ENCODE data around the gene PATJ.
"Not testable (repeated sequence)": the region's sequence is repeated elsewhere in the genome, so short reads cannot be mapped to it uniquely, and the experiment has no call there.

The PATJ gene

GRCh38 chr1:62180639-62181038, 438.4 kb downstream of the PATJ start:
- no peak for TF ChIP-seq CTCF (IDR thresholded peaks at IDR 0.05; ENCODE audit: extremely low read depth, insufficient read depth, missing control alignments)
- in situ Hi-C loops (cut with MboI; ENCODE audit: low pct_unique_long_range_greater_than_20kb, low sequenced_read_pairs, unreplicated experiment), result no loop called here
- DNase-seq (ENCODE audit: low spot score), result no peak

GRCh38 chr1:62181532-62181931, 439.3 kb downstream of the PATJ start:
- TF ChIP-seq CTCF (IDR thresholded peaks at IDR 0.05; ENCODE audit: extremely low read depth, insufficient read depth, missing control alignments), result no peak
- no peak for DNase-seq (ENCODE audit: low spot score)
- in situ Hi-C loops (cut with MboI; ENCODE audit: low pct_unique_long_range_greater_than_20kb, low sequenced_read_pairs, unreplicated experiment), result no loop called here

GRCh38 chr1:62182157-62182556, 439.9 kb downstream of the PATJ start:
- in situ Hi-C loops (cut with MboI; ENCODE audit: low pct_unique_long_range_greater_than_20kb, low sequenced_read_pairs, unreplicated experiment); DNase-seq (ENCODE audit: low spot score): not testable (repeated sequence)

GRCh38 chr1:62183164-62184020, 441.1 kb downstream of the PATJ start:
- DNase-seq (ENCODE audit: low spot score), result not testable (repeated sequence)

GRCh38 chr1:62184336-62184735, 442.1 kb downstream of the PATJ start:
- DNase-seq (ENCODE audit: low spot score), result no peak
- in situ Hi-C loops (cut with MboI; ENCODE audit: low pct_unique_long_range_greater_than_20kb, low sequenced_read_pairs, unreplicated experiment), result no loop called here
- no peak for TF ChIP-seq CTCF (IDR thresholded peaks at IDR 0.05; ENCODE audit: extremely low read depth, insufficient read depth, missing control alignments)

More at GRCh38 chr1:62183164-62184020, 441.1 kb downstream of the PATJ start:
- in situ Hi-C loops (cut with MboI; ENCODE audit: low pct_unique_long_range_greater_than_20kb, low sequenced_read_pairs, unreplicated experiment), result not testable (repeated sequence)

GRCh38 chr1:62185233-62185632, 443.0 kb downstream of the PATJ start:
- DNase-seq (ENCODE audit: low spot score); in situ Hi-C loops (cut with MboI; ENCODE audit: low pct_unique_long_range_greater_than_20kb, low sequenced_read_pairs, unreplicated experiment): not testable (repeated sequence)

GRCh38 chr1:62185677-62186076, 443.4 kb downstream of the PATJ start:
- no peak for DNase-seq (ENCODE audit: low spot score)
- TF ChIP-seq CTCF (IDR thresholded peaks at IDR 0.05; ENCODE audit: extremely low read depth, insufficient read depth, missing control alignments), result no peak
- in situ Hi-C loops (cut with MboI; ENCODE audit: low pct_unique_long_range_greater_than_20kb, low sequenced_read_pairs, unreplicated experiment), result no loop called here

GRCh38 chr1:62187548-62187947, 445.3 kb downstream of the PATJ start:
- no peak for TF ChIP-seq CTCF (IDR thresholded peaks at IDR 0.05; ENCODE audit: extremely low read depth, insufficient read depth, missing control alignments)
- in situ Hi-C loops (cut with MboI; ENCODE audit: low pct_unique_long_range_greater_than_20kb, low sequenced_read_pairs, unreplicated experiment), result no loop called here
- DNase-seq (ENCODE audit: low spot score), result no peak
